ENCODE results near the gene FAM168B. TPM values are rescaled to one million over a fixed set of nuclear protein-coding genes. Genes with fewer than 3 reads are reported as not detected.
A peak's percentile ranks its signal among the peaks of the same experiment; 100 is the strongest.

The FAM168B gene
- total and polyA plus RNA-seq, 2 of the 13 experiments (the other 11 are each of a cell fraction or from before 2014, with no cell fraction given), result 64.5 to 113 TPM

- intact Hi-C loops (cut with micrococcal nuclease; ENCODE audit: unreplicated experiment), result no loop called here
- TF ChIP-seq, protein P1, sequence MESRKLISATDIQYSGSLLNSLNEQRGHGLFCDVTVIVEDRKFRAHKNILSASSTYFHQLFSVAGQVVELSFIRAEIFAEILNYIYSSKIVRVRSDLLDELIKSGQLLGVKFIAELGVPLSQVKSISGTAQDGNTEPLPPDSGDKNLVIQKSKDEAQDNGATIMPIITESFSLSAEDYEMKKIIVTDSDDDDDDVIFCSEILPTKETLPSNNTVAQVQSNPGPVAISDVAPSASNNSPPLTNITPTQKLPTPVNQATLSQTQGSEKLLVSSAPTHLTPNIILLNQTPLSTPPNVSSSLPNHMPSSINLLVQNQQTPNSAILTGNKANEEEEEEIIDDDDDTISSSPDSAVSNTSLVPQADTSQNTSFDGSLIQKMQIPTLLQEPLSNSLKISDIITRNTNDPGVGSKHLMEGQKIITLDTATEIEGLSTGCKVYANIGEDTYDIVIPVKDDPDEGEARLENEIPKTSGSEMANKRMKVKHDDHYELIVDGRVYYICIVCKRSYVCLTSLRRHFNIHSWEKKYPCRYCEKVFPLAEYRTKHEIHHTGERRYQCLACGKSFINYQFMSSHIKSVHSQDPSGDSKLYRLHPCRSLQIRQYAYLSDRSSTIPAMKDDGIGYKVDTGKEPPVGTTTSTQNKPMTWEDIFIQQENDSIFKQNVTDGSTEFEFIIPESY (CRISPR knock-in tag; IDR thresholded peaks at IDR 0.05), result no peak
- TF ChIP-seq FOXP1 (IDR thresholded peaks at IDR 0.05) (no peak), FOXP1 (CRISPR knock-in tag; IDR thresholded peaks at IDR 0.05) (no peak), GATA4 (IDR thresholded peaks at IDR 0.05; ENCODE audit: borderline replicate concordance, low read depth) (no peak), ZNF501 (CRISPR knock-in tag; IDR thresholded peaks at IDR 0.05) (no peak), FOSL1 (CRISPR knock-in tag; IDR thresholded peaks at IDR 0.05; ENCODE audit: borderline replicate concordance) (no peak), CREB1 (IDR thresholded peaks at IDR 0.05) (no peak), CREB1 (CRISPR knock-in tag; IDR thresholded peaks at IDR 0.05) (0 out of 2 replicates have a peak, but pooled peaks have one; percentile 28), KDM6A (CRISPR knock-in tag; IDR thresholded peaks at IDR 0.05; ENCODE audit: low read depth) (peak; percentile 15; the same call in 1 of the 2 replicates), ZNF143 (CRISPR knock-in tag; IDR thresholded peaks at IDR 0.05) (no peak), PAXIP1 (CRISPR knock-in tag; conservative IDR thresholded peaks at IDR 0.05) (0 out of 2 replicates have a peak, but pooled peaks have one; percentile 45), HNF4A (CRISPR knock-in tag; IDR thresholded peaks at IDR 0.05) (peak; percentile 68), ZNF33B (CRISPR knock-in tag; IDR thresholded peaks at IDR 0.05) (no peak), SMAD9 (CRISPR knock-in tag; IDR thresholded peaks at IDR 0.05) (no peak), BCL6 (CRISPR knock-in tag; IDR thresholded peaks at IDR 0.05) (peak; percentile 77), HOXA3 (CRISPR knock-in tag; IDR thresholded peaks at IDR 0.05) (no peak), ZNF761 (CRISPR knock-in tag; conservative IDR thresholded peaks at IDR 0.05) (no peak), ZFP90 (CRISPR knock-in tag; IDR thresholded peaks at IDR 0.05; ENCODE audit: borderline replicate concordance) (no peak), ZBTB7B (CRISPR knock-in tag; IDR thresholded peaks at IDR 0.05) (no peak), CEBPG (CRISPR knock-in tag; IDR thresholded peaks at IDR 0.05) (peak; percentile 75), SOX6 (IDR thresholded peaks at IDR 0.05) (no peak), SOX6 (CRISPR knock-in tag; IDR thresholded peaks at IDR 0.05) (peak; percentile 21; the same call in 1 of the 2 replicates), RBFOX2 (IDR thresholded peaks at IDR 0.05; ENCODE audit: low read depth, low read length) (no peak)
- TF ChIP-seq, protein P2, sequence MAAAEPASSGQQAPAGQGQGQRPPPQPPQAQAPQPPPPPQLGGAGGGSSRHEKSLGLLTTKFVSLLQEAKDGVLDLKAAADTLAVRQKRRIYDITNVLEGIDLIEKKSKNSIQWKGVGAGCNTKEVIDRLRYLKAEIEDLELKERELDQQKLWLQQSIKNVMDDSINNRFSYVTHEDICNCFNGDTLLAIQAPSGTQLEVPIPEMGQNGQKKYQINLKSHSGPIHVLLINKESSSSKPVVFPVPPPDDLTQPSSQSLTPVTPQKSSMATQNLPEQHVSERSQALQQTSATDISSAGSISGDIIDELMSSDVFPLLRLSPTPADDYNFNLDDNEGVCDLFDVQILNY (CRISPR knock-in tag; conservative IDR thresholded peaks at IDR 0.05), result no peak
Measured at GRCh38 chr2:131112529-131112928, 19.3 kb upstream of the FAM168B start.

More at GRCh38 chr2:131112529-131112928, 19.3 kb upstream of the FAM168B start:
- Histone ChIP-seq H2AFZ (ENCODE audit: low read length) (no peak overlapping the region), H3K36me3 (replicated peaks in 1 of 2; ENCODE audit: control insufficient read depth in 1 of 2, insufficient read depth in 2 of 2, low read length in 2 of 2) (peaks cover 5 to 22% of the 10 kb centered on the region in 2 experiments; a peak in 4 of 5 replicates), H4K20me1 (ENCODE audit: insufficient read depth, low read length) (peaks cover 48% of the 10 kb centered on the region), H3K79me2 (ENCODE audit: insufficient read depth, low read length) (peaks cover 97% of the 10 kb centered on the region), H3K4me2 (ENCODE audit: low read depth, low read length) (peak overlapping the region; percentile 46), H3K9ac (ENCODE audit: insufficient read depth, low read depth, low read length) (no peak overlapping the region; the same call in 1 of the 2 replicates), H3K9me3 (ENCODE audit: low read length) (no peaks in the 10 kb centered on the region), H3K4me1 (ENCODE audit: insufficient read depth, low read length) (peaks cover 68% of the 10 kb centered on the region), H3K4me3 (replicated peaks in 1 of 3; ENCODE audit: insufficient read depth in 1 of 3, low read depth in 2 of 3, low read length in 3 of 3) (no peak overlapping the region), H3K27ac (ENCODE audit: extremely low read length, insufficient read depth, low read length) (peak overlapping the region; percentile 35), H3K27me3 (ENCODE audit: control insufficient read depth in 1 of 2, insufficient read depth in 2 of 2, low read length in 2 of 2) (no peaks in the 10 kb centered on the region)
- DNase-seq (ENCODE audit: low spot score) (no peak), ATAC-seq (peak; percentile 81), FAIRE-seq (no peak)
- WGBS (ENCODE audit: low lambda C conversion rate), result 45% methylated on average over 2 of the region's 2 CpGs
- no TSS peak for BruUV-seq (replicated peaks)
- CTCF ChIA-PET (ENCODE audit: low intra/inter-chr PET ratio, low total read pairs), result no interaction called here
- POLR2A ChIA-PET, result interaction anchor here (0.7 to 1.1 kb wide), 2 partner anchors 18 to 19 kb away, joined by 3 read pairs; partner anchors contain the start of gene FAM168B
- in situ Hi-C loops (cut with HindIII; ENCODE audit: extremely low pct_ligation_motif_present, low pct_unique_long_range_greater_than_20kb), result no loop called here

Data from HepG2 (cell line).